ENCODE results near the gene SLC4A11. TPM values are rescaled to one million over a fixed set of nuclear protein-coding genes. Genes with fewer than 3 reads are reported as not detected.

SLC4A11 gene
- total and polyA plus RNA-seq, 7 donors, result 0.10 to 1.4 (median 0.44) TPM

DNA sequence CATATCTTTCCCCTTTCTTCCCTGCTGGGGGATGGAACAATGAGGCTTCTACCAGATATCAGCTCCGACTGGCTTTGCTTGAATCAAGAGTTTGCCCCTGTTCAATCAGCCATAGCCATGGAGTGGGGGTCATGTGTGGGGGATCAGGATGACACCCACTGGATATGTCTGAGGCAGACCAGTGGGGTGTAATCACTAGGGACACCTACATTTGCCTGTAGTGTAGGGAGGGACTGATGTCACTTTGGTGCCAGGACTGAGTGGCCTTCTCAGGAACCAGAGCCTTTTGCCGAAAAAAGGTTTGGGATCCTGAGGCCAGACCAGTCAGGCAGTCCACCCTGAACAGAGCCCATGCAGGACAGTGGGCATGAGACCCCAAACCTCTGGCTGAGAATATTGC lies 28.6 kb downstream of the SLC4A11 start:
- intact Hi-C loops (cut with DNase I), result no loop called here
- Histone ChIP-seq H3K27me3 (ENCODE audit: insufficient read depth in 3 of 3, low read length in 2 of 3) (peaks cover 0 to 2% (median 0%) of the 10 kb centered on the region in 3 donors), H3K36me3 (ENCODE audit: insufficient read depth in 1 of 2, low read depth in 1 of 2) (peaks cover 3 to 25% of the 10 kb centered on the region in 2 donors), H3K9me3 (no peaks in the 10 kb centered on the region), H3K4me3 (peak overlapping the region; percentile 97), H3K4me1 (peaks cover 9% of the 10 kb centered on the region), H3K27ac (peak overlapping the region; percentile 84)
- TF ChIP-seq, protein P1, sequence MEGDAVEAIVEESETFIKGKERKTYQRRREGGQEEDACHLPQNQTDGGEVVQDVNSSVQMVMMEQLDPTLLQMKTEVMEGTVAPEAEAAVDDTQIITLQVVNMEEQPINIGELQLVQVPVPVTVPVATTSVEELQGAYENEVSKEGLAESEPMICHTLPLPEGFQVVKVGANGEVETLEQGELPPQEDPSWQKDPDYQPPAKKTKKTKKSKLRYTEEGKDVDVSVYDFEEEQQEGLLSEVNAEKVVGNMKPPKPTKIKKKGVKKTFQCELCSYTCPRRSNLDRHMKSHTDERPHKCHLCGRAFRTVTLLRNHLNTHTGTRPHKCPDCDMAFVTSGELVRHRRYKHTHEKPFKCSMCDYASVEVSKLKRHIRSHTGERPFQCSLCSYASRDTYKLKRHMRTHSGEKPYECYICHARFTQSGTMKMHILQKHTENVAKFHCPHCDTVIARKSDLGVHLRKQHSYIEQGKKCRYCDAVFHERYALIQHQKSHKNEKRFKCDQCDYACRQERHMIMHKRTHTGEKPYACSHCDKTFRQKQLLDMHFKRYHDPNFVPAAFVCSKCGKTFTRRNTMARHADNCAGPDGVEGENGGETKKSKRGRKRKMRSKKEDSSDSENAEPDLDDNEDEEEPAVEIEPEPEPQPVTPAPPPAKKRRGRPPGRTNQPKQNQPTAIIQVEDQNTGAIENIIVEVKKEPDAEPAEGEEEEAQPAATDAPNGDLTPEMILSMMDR (IDR thresholded peaks at IDR 0.05), result no peak
- 65 to 77% (median 68%) methylated on average over 2 of the region's 2 CpGs for WGBS, 3 donors
- DNase-seq (no peak), ATAC-seq (no peak)

DNA sequence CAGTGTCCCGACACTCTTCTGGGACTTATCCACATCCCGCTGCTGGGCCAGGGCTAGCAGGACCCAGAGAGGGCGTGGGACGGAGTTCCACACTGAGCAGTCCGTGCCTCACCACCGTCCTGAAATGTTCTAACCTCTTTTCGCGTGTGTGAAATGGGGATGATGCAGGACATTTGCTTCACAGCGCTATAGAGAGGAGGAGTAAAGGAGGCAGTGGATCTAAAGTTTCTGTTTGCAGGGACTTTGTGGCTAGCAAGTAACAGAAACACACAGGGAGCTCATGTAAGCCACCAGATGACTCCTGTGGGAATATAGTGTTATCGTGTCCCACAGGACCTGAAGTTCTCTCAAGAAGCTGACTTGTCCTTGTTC lies 29.1 kb downstream of the SLC4A11 start:
- H3K27me3 ChIP-seq (ENCODE audit: insufficient read depth in 3 of 3, low read length in 2 of 3), result peaks cover 0 to 2% (median 0%) of the 10 kb centered on the region in 3 donors
- 0 to 1% (median 1%) methylated on average over 10 of the region's 10 CpGs for WGBS, 3 donors
- no peaks in the 10 kb centered on the region for H3K9me3 ChIP-seq
- intact Hi-C loops (cut with DNase I), result loop anchor here (1.0 to 10.0 kb wide), 2 partner anchors 92 to 165 kb away; partner anchors contain the start of genes GNRH2 (in 1 of the 2) and MRPS26 (in 1 of the 2)
- TF ChIP-seq, protein P1 (IDR thresholded peaks at IDR 0.05), result no peak
- ATAC-seq, result peak; percentile 39 to 63 (median 54)
- DNase-seq, result no peak
- peaks cover 9% of the 10 kb centered on the region for H3K4me1 ChIP-seq
- peak overlapping the region; percentile 84 for H3K27ac ChIP-seq
- peaks cover 0 to 21% of the 10 kb centered on the region in 2 donors for H3K36me3 ChIP-seq (ENCODE audit: insufficient read depth in 1 of 2, low read depth in 1 of 2)
- H3K4me3 ChIP-seq, result peak overlapping the region; percentile 97

DNA sequence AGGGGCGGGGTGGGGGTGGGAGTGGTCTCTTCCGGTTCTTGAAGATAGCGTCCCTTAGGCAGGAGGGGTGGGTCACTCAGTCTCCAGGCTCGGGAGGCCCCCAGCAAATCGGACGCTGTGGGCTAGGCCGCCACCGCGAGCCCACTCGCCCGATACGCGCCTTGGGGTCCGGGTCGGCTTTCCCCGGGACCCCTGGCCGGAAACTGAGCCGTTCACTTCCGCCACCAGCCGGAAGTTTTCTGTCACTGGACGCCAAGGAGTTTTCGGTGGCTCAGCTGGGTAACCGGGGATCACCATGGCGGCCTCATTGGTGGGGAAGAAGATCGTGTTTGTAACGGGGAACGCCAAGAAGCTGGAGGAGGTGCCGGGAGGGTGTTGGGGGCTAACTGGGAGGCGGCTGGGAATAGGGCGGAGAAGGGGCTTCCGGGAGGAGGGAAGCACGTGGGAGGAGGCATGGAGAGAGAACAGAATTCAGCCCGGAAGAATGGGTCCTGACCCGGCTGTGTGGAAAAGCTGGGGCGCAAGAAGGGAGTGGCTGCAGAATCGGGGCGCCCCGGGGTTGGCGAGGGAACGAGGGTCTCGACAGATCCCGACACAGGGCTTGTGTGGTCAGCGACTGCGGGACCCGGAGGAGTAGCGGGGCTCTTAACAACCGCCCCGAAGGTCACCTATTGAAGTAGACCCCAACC lies 29.6 kb downstream of the SLC4A11 start, which contains the start of gene ITPA:
ITPA (plus strand) TSS at position 242 of the 689 bp plus-strand sequence; CDS start at position 296, 54 bp downstream.
- intact Hi-C loops (cut with DNase I), result loop anchor here (1.0 to 10.0 kb wide), 2 partner anchors 91 to 165 kb away; partner anchors contain the start of genes GNRH2 (in 1 of the 2) and MRPS26 (in 1 of the 2)
- Histone ChIP-seq H3K4me1 (peaks cover 9% of the 10 kb centered on the region), H3K4me3 (peak within 1 kb of the TSS; percentile 97), H3K27me3 (ENCODE audit: insufficient read depth in 3 of 3, low read length in 2 of 3) (peaks cover 0 to 2% (median 0%) of the 10 kb centered on the region in 3 donors), H3K27ac (peak within 1 kb of the TSS; percentile 84), H3K9me3 (no peaks in the 10 kb centered on the region), H3K36me3 (ENCODE audit: insufficient read depth in 1 of 2, low read depth in 1 of 2) (peaks cover 0 to 15% of the 10 kb centered on the region in 2 donors)
- TF ChIP-seq, protein P1 (IDR thresholded peaks at IDR 0.05), result no peak
- DNase-seq, result peak; percentile 45 to 70
- 1% methylated on average over 46 to 48 of the region's 48 CpGs for WGBS, 3 donors
- peak; percentile 42 to 75 (median 60) for ATAC-seq

DNA sequence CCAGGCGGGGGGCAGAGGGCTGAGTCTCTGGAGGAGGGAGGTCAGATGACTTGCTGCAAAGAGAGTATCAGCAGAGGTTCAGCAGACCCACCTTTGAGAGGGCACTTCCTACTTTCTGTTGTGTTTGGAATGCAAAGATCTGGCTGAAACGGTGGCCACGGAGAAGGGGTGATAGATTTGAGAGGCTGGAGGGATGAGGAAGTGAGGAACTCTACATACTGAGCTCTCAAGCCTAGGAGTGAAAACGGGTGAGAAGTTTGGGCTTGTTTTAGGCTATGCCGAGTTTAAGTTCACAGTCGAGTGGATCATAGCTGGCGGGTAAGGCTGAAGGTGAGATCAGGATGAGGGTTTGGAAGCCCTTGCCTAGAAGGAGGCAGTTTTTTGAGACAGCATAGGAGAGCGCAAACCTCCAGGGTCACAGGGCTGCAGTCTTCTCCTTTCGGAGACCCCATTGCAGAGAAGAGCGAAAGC lies 30.2 kb downstream of the SLC4A11 start:
- Histone ChIP-seq H3K27me3 (ENCODE audit: insufficient read depth in 3 of 3, low read length in 2 of 3) (peaks cover 0 to 2% (median 0%) of the 10 kb centered on the region in 3 donors), H3K4me1 (peaks cover 9% of the 10 kb centered on the region), H3K36me3 (ENCODE audit: insufficient read depth in 1 of 2, low read depth in 1 of 2) (peaks cover 0 to 10% of the 10 kb centered on the region in 2 donors), H3K9me3 (no peaks in the 10 kb centered on the region), H3K4me3 (peak overlapping the region; percentile 97), H3K27ac (peak overlapping the region; percentile 84)
- TF ChIP-seq, protein P1 (IDR thresholded peaks at IDR 0.05), result no peak
- ATAC-seq, result peak in 1 of 4 donors; percentile 4
- intact Hi-C loops (cut with DNase I), result loop anchor here (1.0 to 10.0 kb wide), 2 partner anchors 91 to 164 kb away; partner anchors contain the start of genes GNRH2 (in 1 of the 2) and MRPS26 (in 1 of the 2)
- 5 to 6% (median 5%) methylated on average over 10 of the region's 10 CpGs for whole genome bisulfite sequencing, 3 donors
- DNase-seq, result no peak

All from psoas muscle (tissue), 8 donors.